ENCODE data around the gene STX10. TPM values are rescaled to one million over a fixed set of nuclear protein-coding genes. Genes with fewer than 3 reads are reported as not detected.

Gene STX10
- total and polyA plus RNA-seq, 9 of the 15 experiments (the other 6 are each of a cell fraction or from before 2014, with no cell fraction given) = 0.51 to 66.3 (median 31.0) TPM

DNA sequence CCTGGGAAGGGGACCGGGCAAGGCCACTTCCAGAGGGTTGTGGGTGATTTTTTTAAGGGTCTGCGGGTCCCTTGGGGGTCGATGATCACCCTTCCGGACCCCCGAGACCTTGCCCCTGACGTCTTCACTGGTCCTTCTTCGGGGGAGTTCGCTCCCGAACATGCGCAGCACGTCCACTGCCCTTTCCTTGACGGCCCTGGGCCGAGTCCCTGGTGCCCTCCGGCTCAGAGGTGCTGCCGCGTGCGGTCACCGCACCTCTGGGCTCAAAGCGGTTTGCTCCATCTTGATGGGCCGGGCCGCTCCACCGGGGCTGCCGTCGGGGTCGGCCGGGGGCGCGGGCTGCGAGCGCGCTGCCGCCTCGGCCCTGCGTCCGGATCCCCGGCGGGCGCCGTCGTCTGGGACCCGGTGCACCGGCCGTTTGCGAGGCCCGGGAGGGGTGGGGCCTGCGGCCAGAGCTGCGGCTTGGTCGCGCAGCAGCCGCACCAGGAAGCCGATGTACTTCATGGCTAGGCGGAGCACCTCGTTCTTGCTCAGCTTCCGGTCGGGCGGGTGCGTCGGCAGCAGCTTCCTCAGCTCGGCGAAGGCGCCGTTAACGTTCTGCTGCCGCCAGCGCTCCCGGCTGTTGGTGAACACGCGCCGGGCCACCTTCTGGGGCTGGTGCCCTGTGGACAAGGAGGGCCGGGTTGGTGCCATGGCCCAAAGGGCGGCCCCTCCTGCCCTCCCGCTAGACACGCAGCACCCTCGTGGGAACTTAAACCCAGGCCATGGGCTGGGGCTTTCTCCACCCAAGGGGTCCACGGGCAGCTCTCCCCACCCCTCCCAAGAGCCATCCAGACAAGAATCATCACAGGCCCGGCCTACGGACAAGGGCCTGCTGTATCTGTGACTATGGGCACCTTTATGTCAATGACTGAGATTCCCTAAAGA lies 50.8 kb downstream of the STX10 start (continued):
- TF ChIP-seq ZNF121 (CRISPR knock-in tag; conservative IDR thresholded peaks at IDR 0.05) (no peak), KLF10 (CRISPR knock-in tag; IDR thresholded peaks at IDR 0.05) (no peak), ATF3 (IDR thresholded peaks at IDR 0.05) (no peak), ATF3 (CRISPR knock-in tag; conservative IDR thresholded peaks at IDR 0.05) (no peak), GTF3C2 (IDR thresholded peaks at IDR 0.05; ENCODE audit: borderline replicate concordance, extremely low read depth, insufficient read length) (no peak), SIN3A (IDR thresholded peaks at IDR 0.05; ENCODE audit: borderline replicate concordance in 2 of 2, control insufficient read depth in 1 of 2, low read depth in 2 of 2, low read length in 2 of 2) (0 out of 4 replicates have a peak, but pooled peaks of 1 of the 2 experiments have one; percentile 56), ZKSCAN1 (IDR thresholded peaks at IDR 0.05; ENCODE audit: low read depth, low read length) (no peak), ZBTB1 (CRISPR knock-in tag; IDR thresholded peaks at IDR 0.05; ENCODE audit: borderline replicate concordance, low read depth) (peak; percentile 97), FOSL1 (tag; conservative IDR thresholded peaks at IDR 0.05) (no peak), ZSCAN29 (IDR thresholded peaks at IDR 0.05) (no peak), SLC30A9 (CRISPR knock-in tag; IDR thresholded peaks at IDR 0.05) (no peak), CBFA2T3 (IDR thresholded peaks at IDR 0.05) (no peak), HDAC2 (IDR thresholded peaks at IDR 0.05) (no peak), HMGXB4 (CRISPR knock-in tag; IDR thresholded peaks at IDR 0.05) (no peak; the same call in 1 of the 2 replicates), ERF (CRISPR knock-in tag; IDR thresholded peaks at IDR 0.05) (peak; percentile 84), NFIX (CRISPR knock-in tag; IDR thresholded peaks at IDR 0.05; ENCODE audit: low read depth) (no peak)
- TF ChIP-seq, protein P1, sequence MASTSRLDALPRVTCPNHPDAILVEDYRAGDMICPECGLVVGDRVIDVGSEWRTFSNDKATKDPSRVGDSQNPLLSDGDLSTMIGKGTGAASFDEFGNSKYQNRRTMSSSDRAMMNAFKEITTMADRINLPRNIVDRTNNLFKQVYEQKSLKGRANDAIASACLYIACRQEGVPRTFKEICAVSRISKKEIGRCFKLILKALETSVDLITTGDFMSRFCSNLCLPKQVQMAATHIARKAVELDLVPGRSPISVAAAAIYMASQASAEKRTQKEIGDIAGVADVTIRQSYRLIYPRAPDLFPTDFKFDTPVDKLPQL (IDR thresholded peaks at IDR 0.05; ENCODE audit: extremely low read depth, insufficient read length) = no peak
- TF ChIP-seq, protein P2, sequence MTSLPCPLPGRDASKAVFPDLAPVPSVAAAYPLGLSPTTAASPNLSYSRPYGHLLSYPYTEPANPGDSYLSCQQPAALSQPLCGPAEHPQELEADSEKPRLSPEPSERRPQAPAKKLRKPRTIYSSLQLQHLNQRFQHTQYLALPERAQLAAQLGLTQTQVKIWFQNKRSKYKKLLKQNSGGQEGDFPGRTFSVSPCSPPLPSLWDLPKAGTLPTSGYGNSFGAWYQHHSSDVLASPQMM (CRISPR knock-in tag; IDR thresholded peaks at IDR 0.05) = no peak
- TF ChIP-seq, protein P3, sequence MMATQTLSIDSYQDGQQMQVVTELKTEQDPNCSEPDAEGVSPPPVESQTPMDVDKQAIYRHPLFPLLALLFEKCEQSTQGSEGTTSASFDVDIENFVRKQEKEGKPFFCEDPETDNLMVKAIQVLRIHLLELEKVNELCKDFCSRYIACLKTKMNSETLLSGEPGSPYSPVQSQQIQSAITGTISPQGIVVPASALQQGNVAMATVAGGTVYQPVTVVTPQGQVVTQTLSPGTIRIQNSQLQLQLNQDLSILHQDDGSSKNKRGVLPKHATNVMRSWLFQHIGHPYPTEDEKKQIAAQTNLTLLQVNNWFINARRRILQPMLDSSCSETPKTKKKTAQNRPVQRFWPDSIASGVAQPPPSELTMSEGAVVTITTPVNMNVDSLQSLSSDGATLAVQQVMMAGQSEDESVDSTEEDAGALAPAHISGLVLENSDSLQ (IDR thresholded peaks at IDR 0.05) = no peak

Measured in K562 (cell line).